Naive B cell (primary cell): ENCODE results near the gene FAM151A. TPM values are rescaled to one million over a fixed set of nuclear protein-coding genes. Genes with fewer than 3 reads are reported as not detected.

Experiments
- ATAC-seq, 2 donors: fragments of 150-1000 bp; cut with Tn5 transposase; 2 replicates each; pipeline ENCODE4 v1.10.0; 2021; ENCODE audit warnings: low read depth in 2 of 2, mild to moderate bottlenecking in 2 of 2, moderate library complexity in 2 of 2
- DNase-seq: peaks from one replicate; pipeline ENCODE4 v3.0.0; 2022
- H3K27ac Mint-ChIP-seq, 6 donors: one replicate each; pipeline ENCODE4 v1.8.0; 2020 to 2022; ENCODE audit warnings: mild to moderate bottlenecking in 6 of 6, mixed read lengths in 6 of 6, moderate library complexity in 5 of 6, inconsistent platforms in 2 of 6
- H3K27me3 Mint-ChIP-seq, 3 donors: one replicate each; pipeline ENCODE4 v1.8.0; 2021 to 2022; ENCODE audit warnings: mixed read lengths in 3 of 3, mild to moderate bottlenecking in 1 of 3
- H3K36me3 Mint-ChIP-seq, 2 donors: one replicate each; pipeline ENCODE4 v1.8.0; 2020 to 2022; ENCODE audit warnings: mixed read lengths in 2 of 2, inconsistent platforms in 1 of 2, mild to moderate bottlenecking in 1 of 2
- H3K4me1 Mint-ChIP-seq, 3 donors: one replicate each; pipeline ENCODE4 v1.8.0; 2020 to 2022; ENCODE audit warnings: mixed read lengths in 3 of 3, inconsistent platforms in 1 of 3, mild to moderate bottlenecking in 1 of 3, moderate library complexity in 1 of 3
- H3K4me3 Mint-ChIP-seq, 8 donors: one replicate each; pipeline ENCODE4 v1.8.0; 2020 to 2022; ENCODE audit warnings: mild to moderate bottlenecking in 8 of 8, mixed read lengths in 8 of 8, moderate library complexity in 8 of 8, inconsistent platforms in 2 of 8
- H3K9me3 Mint-ChIP-seq, 7 donors: one replicate each; pipeline ENCODE4 v1.8.0; 2020 to 2022; ENCODE audit warnings: mixed read lengths in 7 of 7, mild to moderate bottlenecking in 5 of 7, inconsistent platforms in 2 of 7, moderate library complexity in 1 of 7
- polyA plus RNA-seq, 6 donors: library from polyadenylated mRNA; unstranded; fragments of 300-500 nt; fragmentation: Illumina TruSeq; gene quantifications; one replicate each; pipeline ENCODE4 v1.2.3, GENCODE V29; 2021; ENCODE audit warnings: low read depth in 6 of 6

The FAM151A gene
- polyA plus RNA-seq, 6 donors from 2014 or later: not detected

DNA sequence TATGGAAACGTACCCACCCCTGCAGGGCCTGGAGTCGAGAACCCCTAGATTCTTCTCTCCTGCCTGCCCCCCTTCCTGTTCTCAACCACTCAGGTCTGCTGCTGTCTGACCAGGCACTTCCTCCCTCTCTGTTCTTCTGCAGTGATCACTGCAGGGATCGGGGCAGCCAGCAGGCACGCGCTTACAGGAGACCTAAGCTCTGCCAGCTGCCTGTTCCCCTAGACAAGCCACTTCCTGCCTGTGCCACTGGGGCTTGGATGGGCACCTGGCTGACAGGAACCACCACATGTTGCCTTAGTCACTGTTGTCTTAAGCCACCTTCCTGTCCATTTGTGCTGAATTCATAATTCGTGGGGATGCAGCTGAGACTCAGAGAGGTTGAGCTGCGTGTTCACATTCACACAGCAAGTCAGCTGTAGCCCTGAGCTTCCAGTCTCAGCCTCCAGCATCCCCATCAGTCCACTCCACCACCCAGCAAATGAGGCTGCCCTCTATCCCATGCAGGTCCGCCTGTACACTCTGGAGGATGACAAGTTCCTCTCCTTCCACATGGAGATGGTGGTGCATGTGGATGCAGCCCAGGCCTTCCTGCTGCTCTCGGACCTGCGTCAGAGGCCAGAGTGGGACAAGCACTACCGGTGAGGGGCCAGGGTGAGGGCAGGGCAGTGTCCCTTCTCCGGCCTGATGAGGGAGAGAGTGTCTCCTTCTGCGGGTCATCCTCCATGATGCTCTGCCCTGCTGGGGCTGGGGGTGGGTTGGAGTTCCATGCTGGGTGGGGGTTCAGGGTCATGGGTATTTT lies 18.6 kb downstream of the FAM151A start:
- Mint-ChIP-seq H3K27me3 (peaks cover 0 to 6% (median 0%) of the 10 kb centered on the region in 3 donors), H3K36me3 (no peaks in the 10 kb centered on the region), H3K4me1 (peaks cover 7 to 13% (median 8%) of the 10 kb centered on the region in 3 donors), H3K27ac (peak overlapping the region in 2 of 6 donors; percentile 21 to 45), H3K9me3 (no peaks in the 10 kb centered on the region), H3K4me3 (no peak overlapping the region)
- DNase-seq: no peak
- ATAC-seq: no peak

GRCh38 chr1:54604051-54604450 lies 19.3 kb downstream of the FAM151A start:
- Mint-ChIP-seq H3K4me3 (no peak overlapping the region), H3K9me3 (no peaks in the 10 kb centered on the region), H3K36me3 (no peaks in the 10 kb centered on the region), H3K27me3 (peaks cover 0 to 6% (median 0%) of the 10 kb centered on the region in 3 donors), H3K4me1 (peaks cover 7 to 13% (median 8%) of the 10 kb centered on the region in 3 donors), H3K27ac (peak overlapping the region in 1 of 6 donors; percentile 21)
- ATAC-seq: no peak
- DNase-seq: no peak

GRCh38 chr1:54603241-54603640 lies 20.1 kb downstream of the FAM151A start:
- ATAC-seq (no peak), DNase-seq (no peak)
- Mint-ChIP-seq H3K4me1 (peaks cover 7 to 13% (median 8%) of the 10 kb centered on the region in 3 donors), H3K36me3 (no peaks in the 10 kb centered on the region), H3K9me3 (no peaks in the 10 kb centered on the region), H3K27me3 (peaks cover 0 to 6% (median 0%) of the 10 kb centered on the region in 3 donors), H3K4me3 (no peak overlapping the region), H3K27ac (no peak overlapping the region)

- H3K4me1 Mint-ChIP-seq: peaks cover 7 to 13% (median 8%) of the 10 kb centered on the region in 3 donors
- H3K4me3 Mint-ChIP-seq: no peak overlapping the region
- no peaks in the 10 kb centered on the region for H3K9me3 Mint-ChIP-seq
- ATAC-seq: no peak
- H3K27me3 Mint-ChIP-seq: peaks cover 0 to 6% (median 0%) of the 10 kb centered on the region in 3 donors
- no peak for DNase-seq
- H3K36me3 Mint-ChIP-seq: peaks cover 0 to 3% of the 10 kb centered on the region in 2 donors
- no peak overlapping the region for H3K27ac Mint-ChIP-seq
Measured at GRCh38 chr1:54602554-54602953, 20.8 kb downstream of the FAM151A start.

DNA sequence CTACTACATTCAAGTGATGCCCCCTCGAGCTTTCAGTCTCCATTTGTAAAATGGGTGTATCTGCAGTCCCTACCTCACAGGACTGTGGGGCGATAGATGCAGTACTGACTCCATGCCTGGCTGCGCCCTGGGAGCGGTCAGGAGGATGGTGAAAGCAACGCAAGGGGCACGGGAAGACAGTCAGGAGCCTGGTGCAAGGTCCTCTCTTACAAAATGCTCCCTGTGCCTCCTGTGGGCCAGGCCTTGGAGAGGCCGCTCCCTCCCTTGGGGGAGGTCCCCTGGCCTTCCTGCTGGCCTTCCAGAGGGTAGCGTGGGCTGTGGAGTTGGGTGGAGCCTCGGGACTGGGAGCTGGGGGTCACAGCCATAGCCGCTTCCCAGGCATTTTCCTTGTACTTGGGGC lies 21.6 kb downstream of the FAM151A start:
- Mint-ChIP-seq H3K4me1 (peaks cover 7 to 13% (median 8%) of the 10 kb centered on the region in 3 donors), H3K36me3 (peaks cover 0 to 5% of the 10 kb centered on the region in 2 donors)
- no peak for DNase-seq

GRCh38 chr1:54600947-54601721 lies 22.2 kb downstream of the FAM151A start:
- Mint-ChIP-seq H3K36me3 (peaks cover 0 to 5% of the 10 kb centered on the region in 2 donors), H3K4me3 (peak overlapping the region in 1 of 8 donors; percentile 10), H3K4me1 (peaks cover 7 to 13% (median 8%) of the 10 kb centered on the region in 3 donors), H3K27me3 (peaks cover 0 to 6% (median 0%) of the 10 kb centered on the region in 3 donors), H3K9me3 (no peaks in the 10 kb centered on the region), H3K27ac (peak overlapping the region in 2 of 6 donors; percentile 5 to 12)
- DNase-seq: no peak
- ATAC-seq: no peak

More for the DNA sequence above, 21.6 kb downstream of the FAM151A start:
- Mint-ChIP-seq H3K27me3 (peaks cover 0 to 6% (median 0%) of the 10 kb centered on the region in 3 donors), H3K4me3 (no peak overlapping the region), H3K27ac (no peak overlapping the region), H3K9me3 (no peaks in the 10 kb centered on the region)
- ATAC-seq: no peak

DNA sequence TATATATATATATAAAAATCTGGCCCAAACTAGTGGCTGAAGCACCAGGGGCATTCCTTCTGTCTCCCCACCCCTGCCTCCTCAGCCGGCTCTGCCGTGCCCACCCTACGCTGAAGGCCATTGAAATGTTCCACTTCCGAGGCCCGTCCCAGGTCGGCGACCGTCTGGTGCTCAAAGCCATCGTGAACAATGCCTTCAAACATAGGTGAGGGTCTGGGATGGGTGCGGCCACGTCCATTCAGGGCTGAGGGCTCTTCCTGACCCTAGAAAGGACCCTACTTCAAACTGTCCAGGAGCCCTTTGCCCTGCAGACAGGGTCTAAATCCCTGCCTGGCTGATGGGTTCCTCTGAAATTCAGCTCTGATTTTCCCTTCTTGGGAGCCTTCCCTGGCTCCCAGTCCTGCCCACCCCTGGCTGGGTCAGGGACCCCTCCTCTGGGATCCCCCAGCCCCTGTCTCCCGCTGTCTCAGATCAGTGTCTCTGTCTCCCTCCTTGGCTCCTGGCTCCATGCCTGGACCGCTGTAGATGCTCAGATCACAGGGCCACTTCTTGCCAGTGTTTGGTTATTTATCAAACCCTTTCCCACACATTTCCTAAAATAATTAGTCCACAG lies 24.0 kb downstream of the FAM151A start:
- Mint-ChIP-seq H3K27ac (no peak overlapping the region), H3K27me3 (no peaks in the 10 kb centered on the region), H3K4me1 (peaks cover under 1 to 2% (median 1%) of the 10 kb centered on the region in 3 donors), H3K9me3 (no peaks in the 10 kb centered on the region), H3K36me3 (peaks cover 0 to 5% of the 10 kb centered on the region in 2 donors), H3K4me3 (no peak overlapping the region)
- DNase-seq (no peak), ATAC-seq (no peak)

DNA sequence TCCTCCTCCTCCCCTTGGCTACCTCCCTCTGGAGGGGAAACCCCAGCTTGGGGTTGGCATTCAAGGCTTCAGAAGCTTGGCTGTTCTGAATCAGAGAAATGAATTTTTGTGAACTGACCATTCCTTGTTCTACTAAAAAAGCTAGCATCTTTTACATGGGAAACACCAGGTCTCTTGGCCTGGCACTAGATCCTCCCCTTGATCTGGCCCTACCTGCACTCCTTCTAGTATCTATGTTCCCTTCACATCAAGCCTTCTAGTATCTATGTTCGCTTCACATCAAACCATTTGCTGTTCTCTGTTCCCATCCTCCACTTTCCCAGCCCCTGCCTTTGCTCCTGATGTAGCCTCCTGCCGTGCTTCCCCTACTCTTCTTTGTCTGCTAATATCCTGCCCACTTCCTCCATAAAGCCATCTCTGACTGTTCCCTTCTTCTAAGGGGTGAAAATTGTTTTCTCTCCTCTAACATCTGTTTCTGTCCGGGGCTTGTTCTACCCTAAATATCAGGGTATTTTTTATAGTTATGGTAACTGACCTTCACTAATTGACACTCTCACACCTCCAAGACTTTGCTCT lies 25.8 kb downstream of the FAM151A start:
- Mint-ChIP-seq H3K27ac (peak overlapping the region in 1 of 6 donors; percentile 3), H3K4me1 (no peaks in the 10 kb centered on the region)

GRCh38 chr1:54596756-54597155 lies 26.6 kb downstream of the FAM151A start:
- Mint-ChIP-seq H3K36me3 (peaks cover 0 to 5% of the 10 kb centered on the region in 2 donors), H3K4me1 (no peaks in the 10 kb centered on the region), H3K9me3 (no peaks in the 10 kb centered on the region), H3K27ac (no peak overlapping the region), H3K4me3 (no peak overlapping the region), H3K27me3 (no peaks in the 10 kb centered on the region)
- ATAC-seq (no peak), DNase-seq (no peak)

More for the DNA sequence above, 25.8 kb downstream of the FAM151A start:
- no peak for ATAC-seq
- Mint-ChIP-seq H3K9me3 (no peaks in the 10 kb centered on the region), H3K4me3 (no peak overlapping the region), H3K36me3 (peaks cover 0 to 5% of the 10 kb centered on the region in 2 donors), H3K27me3 (no peaks in the 10 kb centered on the region)
- no peak for DNase-seq

DNA sequence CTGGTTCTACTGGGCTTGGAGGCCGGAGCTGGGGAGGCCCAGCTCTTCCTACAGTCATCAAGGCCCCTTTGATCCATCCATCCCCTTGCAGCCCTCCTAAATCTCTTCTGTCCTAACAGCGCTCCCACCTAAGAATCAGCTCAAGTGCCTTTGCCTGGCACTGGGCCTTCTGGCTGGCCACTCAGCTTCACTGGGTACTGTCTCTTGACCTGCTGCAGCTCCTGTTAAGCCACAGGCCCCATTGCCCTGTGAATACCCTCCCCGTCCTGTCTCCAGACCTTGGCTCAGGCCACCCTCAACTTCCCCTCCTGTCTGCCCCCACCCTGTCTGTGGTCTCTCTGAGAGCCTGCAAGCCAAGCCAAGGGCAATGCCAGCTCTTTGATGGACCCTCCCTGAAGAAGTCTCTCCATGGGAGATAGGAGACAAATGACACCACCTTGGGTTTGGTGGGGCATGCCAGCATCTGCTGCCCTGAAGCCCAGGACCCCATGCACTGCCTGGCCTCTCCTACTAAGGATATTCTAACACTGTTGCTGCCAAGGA lies 27.3 kb downstream of the FAM151A start:
- peak overlapping the region in 1 of 6 donors; percentile 42 for H3K27ac Mint-ChIP-seq
- H3K27me3 Mint-ChIP-seq: no peaks in the 10 kb centered on the region
- ATAC-seq (no peak), DNase-seq (no peak)
- H3K9me3 Mint-ChIP-seq: no peaks in the 10 kb centered on the region
- H3K36me3 Mint-ChIP-seq: peaks cover 0 to 5% of the 10 kb centered on the region in 2 donors
- peak overlapping the region in 1 of 8 donors; percentile 6 for H3K4me3 Mint-ChIP-seq
- no peaks in the 10 kb centered on the region for H3K4me1 Mint-ChIP-seq

- Mint-ChIP-seq H3K9me3 (no peaks in the 10 kb centered on the region), H3K27ac (no peak overlapping the region), H3K36me3 (peaks cover 0 to 5% of the 10 kb centered on the region in 2 donors), H3K27me3 (no peaks in the 10 kb centered on the region), H3K4me3 (no peak overlapping the region), H3K4me1 (no peaks in the 10 kb centered on the region)
- ATAC-seq (no peak), DNase-seq (no peak)
Measured at GRCh38 chr1:54594463-54594862, 28.9 kb downstream of the FAM151A start.

DNA sequence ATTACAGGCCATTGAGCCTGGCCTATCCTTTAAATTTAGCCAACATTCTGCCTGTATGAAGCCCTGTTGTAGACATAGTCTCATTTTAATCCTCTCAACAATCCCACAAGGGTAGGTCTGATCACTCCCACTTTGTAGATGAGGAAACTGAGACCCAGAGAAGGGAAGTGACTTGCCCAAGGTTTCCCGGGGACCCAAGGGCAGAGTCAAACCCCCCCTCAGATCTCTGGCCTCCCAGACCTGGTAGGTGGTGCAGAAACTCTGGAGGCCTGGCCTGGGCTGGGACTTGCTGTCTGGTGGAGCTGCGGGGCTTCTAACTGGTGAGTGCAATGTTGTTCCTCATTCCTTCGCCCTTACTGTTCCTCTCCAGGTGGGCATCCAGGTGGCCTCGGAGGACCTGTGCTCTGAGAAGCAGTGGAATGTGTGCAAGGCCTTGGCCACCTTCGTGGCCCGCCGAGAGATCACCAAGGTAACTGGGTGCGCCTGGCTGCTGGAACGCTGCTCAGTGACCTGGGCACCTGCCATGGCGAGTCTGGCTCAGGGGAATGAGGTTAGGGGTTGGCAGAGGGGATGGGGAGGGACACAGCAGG lies 29.7 kb downstream of the FAM151A start:
- no peaks in the 10 kb centered on the region for H3K4me1 Mint-ChIP-seq
- no peak for DNase-seq
- no peaks in the 10 kb centered on the region for H3K27me3 Mint-ChIP-seq
- peaks cover 0 to 5% of the 10 kb centered on the region in 2 donors for H3K36me3 Mint-ChIP-seq
- H3K27ac Mint-ChIP-seq: no peak overlapping the region
- H3K4me3 Mint-ChIP-seq: no peak overlapping the region
- H3K9me3 Mint-ChIP-seq: no peaks in the 10 kb centered on the region
- ATAC-seq: no peak
